ENCODE results near the gene RASA3.

Gene RASA3

GRCh38 chr13:113973218-113974164, 158.9 kb downstream of the RASA3 start, which contains the start of gene C13orf46:
C13orf46 (minus strand) TSS chr13:113974076; CDS start chr13:113973997, 79 bp downstream.
- DNase-seq: no peak

DNA sequence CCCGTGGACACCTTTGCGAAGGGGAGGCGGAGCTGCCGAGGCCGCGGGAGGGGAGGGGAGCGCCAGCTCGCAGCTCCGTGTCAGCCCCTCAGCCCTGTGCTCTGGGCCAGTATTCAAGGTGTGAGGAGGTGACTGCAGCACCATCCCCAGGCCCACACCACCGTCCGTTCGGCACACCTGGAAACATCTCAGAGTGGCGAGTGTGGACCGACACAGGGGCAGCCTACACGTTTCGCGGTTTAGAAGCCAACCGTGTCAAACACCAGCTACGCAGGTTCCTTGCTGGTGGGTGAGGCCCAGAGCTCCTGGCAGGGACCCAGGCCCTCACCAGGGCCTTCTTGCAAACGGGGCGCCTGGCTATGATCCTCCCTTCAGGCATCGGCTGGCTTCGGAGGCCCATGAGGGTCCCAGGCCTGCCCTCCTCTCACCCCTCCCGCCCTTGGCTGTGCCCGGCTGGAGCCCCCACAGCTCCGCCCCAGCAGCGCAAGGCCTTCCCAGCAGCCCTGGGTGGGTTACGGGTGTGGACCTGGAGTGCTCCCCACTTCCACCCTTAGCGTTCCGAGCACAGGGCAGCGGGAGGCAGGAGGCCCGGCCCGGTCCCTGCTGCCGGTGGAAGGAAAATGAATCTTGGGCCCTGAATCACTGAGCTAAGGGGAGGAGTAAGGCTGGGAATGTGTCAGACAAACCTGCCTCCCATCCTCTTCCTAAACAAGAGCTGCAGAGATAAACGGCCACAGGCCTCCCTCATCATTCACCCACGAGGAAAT, 159.8 kb downstream of the RASA3 start:
- no peak for DNase-seq

DNA sequence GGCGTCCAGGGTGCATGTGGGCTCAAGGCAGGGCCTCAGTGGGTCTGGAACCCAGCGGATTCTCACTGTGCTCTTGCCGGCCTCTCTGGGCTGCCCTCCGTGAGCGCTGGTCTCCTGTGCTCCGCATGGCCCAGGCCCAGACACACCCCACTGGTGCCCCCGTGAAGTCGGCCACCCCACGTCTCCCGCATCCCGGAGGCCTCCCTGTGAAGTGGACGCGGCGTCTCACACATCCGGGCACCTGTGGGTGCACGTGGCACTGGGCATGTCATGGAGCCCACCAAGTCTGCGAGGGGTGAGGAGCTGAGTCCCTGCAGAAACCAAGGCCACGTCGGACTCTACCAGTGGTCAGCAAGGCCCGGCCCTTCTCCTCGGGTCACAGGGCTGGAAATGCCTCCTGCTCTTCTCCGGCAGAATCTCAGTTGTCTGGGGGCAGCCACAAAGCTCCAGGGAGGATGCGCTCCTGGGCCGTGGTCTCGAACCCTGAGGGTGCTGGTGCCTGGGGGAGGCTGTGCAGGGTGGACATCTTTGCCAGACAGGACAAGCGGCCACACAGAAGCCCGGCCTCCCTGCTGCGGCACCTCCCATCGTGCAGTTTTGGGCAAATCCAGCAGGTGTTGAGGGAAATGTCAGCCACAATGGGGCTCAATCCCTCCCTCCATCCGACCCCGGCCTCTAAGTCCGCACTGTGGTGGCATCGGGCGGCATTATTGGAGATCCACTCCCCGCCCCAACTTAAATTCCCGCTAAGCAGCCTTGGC, 160.8 kb downstream of the RASA3 start:
- DNase-seq: no peak

GRCh38 chr13:113970810-113971470, 161.5 kb downstream of the RASA3 start:
- DNase-seq: no peak

- DNase-seq: no peak
Observed at GRCh38 chr13:113969973-113970611, 162.3 kb downstream of the RASA3 start.

DNA sequence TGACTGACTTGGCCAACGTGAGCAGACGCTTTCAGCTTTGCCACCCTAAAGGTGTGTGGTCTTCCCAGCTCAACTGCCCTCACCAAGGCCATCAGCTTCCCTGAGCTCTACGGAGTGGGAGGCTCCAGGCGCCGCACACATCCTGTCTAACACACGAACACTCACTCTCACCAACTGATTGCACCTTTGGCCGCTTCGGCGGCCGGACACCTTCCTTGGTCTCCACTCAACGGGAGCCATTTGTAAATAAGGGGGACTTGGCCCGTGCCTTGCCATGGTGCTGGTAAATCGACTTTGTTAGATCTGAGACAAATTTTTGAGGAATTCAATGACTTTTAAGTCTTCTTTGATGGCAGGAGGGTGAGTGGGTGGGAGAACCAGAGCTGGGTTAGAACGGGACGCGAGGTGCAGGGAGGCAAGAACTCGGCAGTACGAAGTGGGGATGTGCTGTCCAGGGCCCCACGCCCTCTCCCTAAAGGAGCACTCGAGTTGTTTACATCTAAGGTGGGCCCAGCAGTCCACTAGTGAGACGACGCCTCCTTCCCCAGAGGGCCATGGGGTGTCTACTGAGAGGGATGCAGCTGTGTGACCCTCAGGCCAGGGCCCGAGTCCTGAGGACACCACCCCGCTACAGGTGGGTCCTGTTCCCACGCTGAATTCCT, 163.0 kb downstream of the RASA3 start:
- no peak for DNase-seq

GRCh38 chr13:113968463-113969310, 163.7 kb downstream of the RASA3 start:
- no peak for DNase-seq

DNA sequence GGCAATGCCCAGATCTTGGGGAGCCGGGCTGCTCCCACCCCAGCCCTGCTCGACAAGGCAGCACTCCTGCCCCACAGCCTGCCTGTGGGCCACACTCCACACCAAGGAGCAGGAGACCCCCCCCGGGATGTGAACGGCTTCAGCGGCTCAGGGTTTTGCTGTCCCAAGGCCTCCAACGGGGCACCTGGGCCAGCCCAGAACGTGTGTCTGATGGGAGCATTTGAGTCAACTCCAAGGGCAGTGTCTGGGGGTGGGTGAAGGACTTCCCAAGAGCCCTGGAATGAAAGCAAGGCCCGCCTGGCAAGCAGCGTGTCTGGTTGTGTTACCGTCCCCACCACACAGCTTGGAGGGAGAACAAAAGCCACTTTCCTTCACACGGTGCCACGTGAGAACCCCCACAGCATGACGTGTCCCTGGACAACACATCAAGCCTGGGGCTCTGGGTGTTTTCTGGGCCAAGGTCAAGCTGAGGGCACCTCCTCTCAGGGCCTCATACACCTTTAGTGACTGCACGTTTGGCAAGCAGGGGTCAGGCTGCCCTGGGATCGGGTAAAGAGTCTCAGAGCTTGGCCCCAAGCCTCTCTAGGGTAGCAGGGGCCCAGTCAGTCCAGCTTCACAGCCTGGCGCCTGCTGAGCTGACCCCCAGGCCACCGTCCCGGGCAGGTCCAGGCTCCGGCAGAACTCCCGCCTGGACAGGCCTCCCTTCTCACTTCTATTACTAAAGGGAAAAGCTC, 164.5 kb downstream of the RASA3 start:
- DNase-seq: no peak

- DNase-seq: no peak
Observed at GRCh38 chr13:113967206-113967720, 165.2 kb downstream of the RASA3 start.

DNA sequence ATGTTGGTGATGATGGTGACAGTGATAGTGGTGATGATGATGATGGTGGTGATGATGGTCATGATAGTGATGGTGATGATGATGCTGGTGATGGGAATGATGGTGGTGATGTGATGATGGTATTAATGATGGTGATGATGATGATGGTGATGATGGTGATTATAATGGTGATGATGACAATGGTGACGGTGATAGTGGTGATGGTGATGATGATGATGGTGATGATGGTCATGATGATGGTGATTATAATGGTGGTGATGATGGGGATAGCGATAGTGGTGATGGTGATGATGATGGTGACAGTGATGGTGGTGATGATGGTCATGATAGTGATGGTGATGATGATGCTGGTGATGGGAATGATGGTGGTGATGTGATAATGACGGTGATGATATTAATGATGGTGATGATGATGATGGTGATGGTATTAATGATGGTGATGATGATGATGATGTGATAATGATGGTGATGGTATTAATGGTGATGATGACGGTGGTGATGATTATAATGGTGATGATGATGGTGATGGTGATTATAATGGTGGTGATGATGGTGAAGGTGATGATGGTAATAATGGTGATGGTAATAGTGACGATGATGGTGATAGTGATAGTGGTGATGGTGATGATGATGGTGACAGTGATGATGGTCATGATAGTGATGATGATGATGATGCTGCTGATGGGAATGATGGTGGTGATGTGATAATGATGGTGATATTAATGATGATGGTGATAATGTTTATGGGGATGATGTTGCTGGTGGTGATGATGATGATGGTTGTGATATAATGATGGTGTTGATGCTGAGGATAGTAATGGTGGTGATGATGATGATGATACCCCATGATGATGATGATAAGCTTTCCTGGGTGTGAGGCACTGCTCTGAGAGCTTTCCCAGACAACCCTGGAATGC, 166.2 kb downstream of the RASA3 start:
- DNase-seq: no peak

DNA sequence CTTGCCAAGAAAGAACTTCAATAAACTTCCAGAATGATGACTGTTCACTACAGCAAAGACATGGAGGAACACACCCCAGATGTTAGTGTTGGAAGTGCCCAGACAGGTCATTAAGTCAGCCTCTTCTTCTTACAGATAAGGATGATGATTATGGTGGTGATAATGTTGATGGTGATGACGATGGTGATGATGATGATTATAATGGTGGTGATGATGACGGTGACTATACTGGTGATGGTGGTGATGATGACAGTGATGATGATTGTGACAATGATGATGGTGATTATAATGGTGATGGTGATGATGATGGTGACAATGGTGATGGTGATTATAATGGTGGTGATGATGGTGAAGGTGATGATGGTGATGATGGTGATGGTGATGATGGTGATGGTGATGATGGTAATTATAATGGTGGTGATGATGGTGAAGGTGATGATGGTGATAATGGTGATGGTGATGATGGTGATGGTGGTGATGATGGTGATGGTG, 167.0 kb downstream of the RASA3 start:
- DNase-seq: no peak

DNA sequence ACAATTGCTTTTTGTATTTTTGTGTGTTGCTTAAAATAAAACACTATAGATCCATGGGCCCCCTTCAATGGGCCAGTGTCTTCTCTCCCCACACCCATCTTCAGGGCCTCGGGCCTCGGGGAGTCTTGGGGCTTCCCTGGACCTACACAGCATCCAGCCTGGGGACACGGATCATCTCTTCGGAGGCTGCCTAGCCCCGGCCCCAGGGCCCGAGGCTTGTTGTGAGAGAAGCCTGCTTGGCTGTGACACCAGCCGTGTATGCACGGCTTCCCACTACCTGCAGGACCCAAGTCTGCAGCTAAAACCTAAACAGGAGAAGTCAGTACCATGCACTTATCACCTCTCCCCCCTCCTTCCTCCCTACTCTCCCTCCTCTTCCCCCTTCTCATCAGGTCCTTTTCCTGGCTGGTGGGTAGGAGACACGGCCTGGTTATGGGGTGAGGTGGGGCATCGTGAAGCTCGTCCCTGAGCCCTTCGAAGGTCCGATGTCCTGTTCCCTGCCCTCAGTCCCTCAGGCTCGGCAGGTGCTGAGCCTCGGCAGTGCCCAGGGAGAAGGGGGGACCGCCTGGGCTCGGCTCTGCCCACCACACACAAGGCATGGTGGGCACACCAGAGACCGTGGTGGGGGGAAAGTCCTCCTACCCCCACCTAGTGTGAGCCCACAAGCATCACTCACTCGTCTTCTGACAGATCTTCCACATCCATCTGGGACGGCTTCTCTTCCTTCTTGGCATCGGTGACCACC, 168.0 kb downstream of the RASA3 start:
- DNase-seq: no peak

DNA sequence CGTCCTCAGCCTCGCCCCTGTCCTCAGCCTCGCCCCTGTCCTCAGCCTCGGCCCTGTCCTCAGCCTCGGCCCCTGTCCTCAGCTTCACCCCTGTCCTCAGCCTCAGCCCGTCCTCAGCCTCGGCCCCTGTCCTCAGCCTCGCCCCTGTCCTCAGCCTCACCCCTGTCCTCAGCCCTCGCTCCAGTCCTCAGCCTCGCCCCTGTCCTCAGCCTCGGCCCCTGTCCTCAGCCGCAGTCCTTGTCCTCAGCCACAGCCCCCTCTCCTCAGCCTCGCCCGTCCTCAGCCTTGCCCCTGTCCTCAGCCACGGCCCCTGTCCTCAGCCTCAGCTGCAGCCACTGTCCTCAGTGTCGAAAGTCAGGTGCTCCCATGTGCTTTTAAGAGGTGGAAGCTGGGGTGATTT, 169.0 kb downstream of the RASA3 start:
- DNase-seq: no peak

GRCh38 chr13:113962975-113963374, 169.4 kb downstream of the RASA3 start:
- DNase-seq: no peak

- DNase-seq: no peak
Observed at GRCh38 chr13:113962386-113962785, 170.0 kb downstream of the RASA3 start.

- DNase-seq: no peak
Observed at GRCh38 chr13:113960276-113960948, 172.0 kb downstream of the RASA3 start.

GRCh38 chr13:113959198-113959597, 173.2 kb downstream of the RASA3 start:
- no peak for DNase-seq
